Measurements from ENCODE around the gene ILK.
A peak's percentile ranks its signal among the peaks of the same experiment; 100 is the strongest.

Gene ILK

DNA sequence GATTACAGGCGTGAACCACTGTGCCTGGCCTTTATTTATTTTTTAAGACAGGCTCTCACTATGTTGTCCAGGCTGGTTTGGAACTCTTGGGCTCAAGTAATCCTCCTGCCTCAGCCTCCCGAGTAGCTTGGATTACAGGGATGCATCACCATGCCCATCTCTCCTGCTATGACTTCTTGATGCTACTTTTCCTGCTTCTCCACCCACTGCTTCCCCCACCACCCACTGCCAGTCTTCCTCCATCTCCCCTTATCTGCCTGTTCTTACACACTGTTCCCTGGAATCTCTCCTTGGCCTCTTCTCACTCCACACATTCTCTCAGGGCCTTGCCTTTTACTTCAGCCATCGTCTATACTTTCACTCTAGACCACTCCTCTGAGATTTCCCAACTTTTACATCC lies 32.9 kb downstream of the ILK start:
- Histone ChIP-seq H3K4me3 (ENCODE audit: low read length) (no peak overlapping the region), H3K4me1 (ENCODE audit: insufficient read depth, low read length) (no peaks in the 10 kb centered on the region), H3K27ac (ENCODE audit: low read length) (no peak overlapping the region), H3K9ac (ENCODE audit: low read depth, low read length) (no peak overlapping the region), H3K36me3 (ENCODE audit: insufficient read depth, low read depth, low read length) (peaks cover 13% of the 10 kb centered on the region; the same call in 1 of the 2 replicates), H3K27me3 (ENCODE audit: insufficient read depth, low read length) (no peaks in the 10 kb centered on the region), H3K9me3 (ENCODE audit: insufficient read depth, low read depth, low read length) (no peaks in the 10 kb centered on the region)

GRCh38 chr11:6637871-6638270 lies 34.3 kb downstream of the ILK start:
- Histone ChIP-seq H3K27me3 (ENCODE audit: insufficient read depth, low read length) (no peaks in the 10 kb centered on the region), H3K36me3 (ENCODE audit: insufficient read depth, low read depth, low read length) (peaks cover 6% of the 10 kb centered on the region; the same call in 1 of the 2 replicates), H3K4me1 (ENCODE audit: insufficient read depth, low read length) (no peaks in the 10 kb centered on the region), H3K27ac (ENCODE audit: low read length) (no peak overlapping the region), H3K4me3 (ENCODE audit: low read length) (no peak overlapping the region), H3K9ac (ENCODE audit: low read depth, low read length) (no peak overlapping the region), H3K9me3 (ENCODE audit: insufficient read depth, low read depth, low read length) (no peaks in the 10 kb centered on the region)

GRCh38 chr11:6638429-6638828 lies 34.9 kb downstream of the ILK start:
- Histone ChIP-seq H3K9ac (ENCODE audit: low read depth, low read length) (no peak overlapping the region), H3K4me3 (ENCODE audit: low read length) (no peak overlapping the region), H3K9me3 (ENCODE audit: insufficient read depth, low read depth, low read length) (no peaks in the 10 kb centered on the region), H3K36me3 (ENCODE audit: insufficient read depth, low read depth, low read length) (peaks cover 2% of the 10 kb centered on the region; the same call in 1 of the 2 replicates), H3K27ac (ENCODE audit: low read length) (no peak overlapping the region), H3K4me1 (ENCODE audit: insufficient read depth, low read length) (no peaks in the 10 kb centered on the region), H3K27me3 (ENCODE audit: insufficient read depth, low read length) (no peaks in the 10 kb centered on the region)

DNA sequence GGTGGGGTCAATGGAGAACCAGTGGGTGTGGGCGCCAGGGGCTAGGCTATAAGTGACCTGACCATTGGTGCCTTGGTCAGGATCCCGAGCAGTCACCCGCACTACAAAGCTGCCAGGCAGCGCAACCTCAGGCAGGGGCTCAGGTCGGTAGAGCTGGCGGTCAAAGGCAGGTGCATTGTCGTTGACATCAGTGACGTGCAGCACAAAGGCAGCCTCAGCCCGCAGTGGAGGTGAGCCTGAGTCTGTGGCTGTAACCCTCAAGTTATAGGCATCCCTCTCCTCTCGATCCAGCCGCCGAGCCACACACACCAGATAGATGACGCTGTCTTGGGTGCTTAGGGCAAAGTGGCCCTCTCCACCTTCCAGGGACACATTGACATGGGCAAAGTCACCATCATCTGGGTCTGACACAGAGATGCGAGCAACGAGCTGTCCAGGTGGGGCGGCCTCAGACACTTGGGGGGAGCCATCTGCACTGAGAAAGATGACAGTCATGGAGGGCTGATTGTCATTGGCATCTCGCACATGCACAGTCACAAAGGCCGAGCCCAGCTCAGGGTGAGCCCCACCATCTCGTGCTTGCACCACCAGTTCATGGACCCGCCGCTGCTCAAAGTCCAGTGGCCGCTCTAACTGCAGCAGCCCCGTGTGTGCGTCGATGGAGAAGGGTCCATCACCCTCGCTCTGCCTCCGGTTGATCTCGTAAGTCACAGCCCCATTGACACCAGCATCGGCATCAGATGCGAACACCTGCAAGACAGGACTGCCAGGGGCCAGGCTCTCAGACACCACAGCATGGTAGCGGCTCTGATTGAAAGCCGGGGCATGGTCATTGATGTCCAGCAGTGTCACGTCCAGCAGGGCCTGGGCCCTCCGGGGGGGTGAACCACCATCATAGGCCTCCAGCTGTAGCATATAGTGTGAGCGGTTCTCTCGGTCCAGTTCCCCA lies 36.7 kb downstream of the ILK start:
- no peaks in the 10 kb centered on the region for H3K27me3 ChIP-seq (ENCODE audit: insufficient read depth, low read length)
- H3K9me3 ChIP-seq (ENCODE audit: insufficient read depth, low read depth, low read length), result no peaks in the 10 kb centered on the region
- H3K9ac ChIP-seq (ENCODE audit: low read depth, low read length), result no peak overlapping the region
- H3K4me3 ChIP-seq (ENCODE audit: low read length), result no peak overlapping the region
- no peak overlapping the region for H3K27ac ChIP-seq (ENCODE audit: low read length)
- H3K36me3 ChIP-seq (ENCODE audit: insufficient read depth, low read depth, low read length), result no peaks in the 10 kb centered on the region
- H3K4me1 ChIP-seq (ENCODE audit: insufficient read depth, low read length), result no peaks in the 10 kb centered on the region

DNA sequence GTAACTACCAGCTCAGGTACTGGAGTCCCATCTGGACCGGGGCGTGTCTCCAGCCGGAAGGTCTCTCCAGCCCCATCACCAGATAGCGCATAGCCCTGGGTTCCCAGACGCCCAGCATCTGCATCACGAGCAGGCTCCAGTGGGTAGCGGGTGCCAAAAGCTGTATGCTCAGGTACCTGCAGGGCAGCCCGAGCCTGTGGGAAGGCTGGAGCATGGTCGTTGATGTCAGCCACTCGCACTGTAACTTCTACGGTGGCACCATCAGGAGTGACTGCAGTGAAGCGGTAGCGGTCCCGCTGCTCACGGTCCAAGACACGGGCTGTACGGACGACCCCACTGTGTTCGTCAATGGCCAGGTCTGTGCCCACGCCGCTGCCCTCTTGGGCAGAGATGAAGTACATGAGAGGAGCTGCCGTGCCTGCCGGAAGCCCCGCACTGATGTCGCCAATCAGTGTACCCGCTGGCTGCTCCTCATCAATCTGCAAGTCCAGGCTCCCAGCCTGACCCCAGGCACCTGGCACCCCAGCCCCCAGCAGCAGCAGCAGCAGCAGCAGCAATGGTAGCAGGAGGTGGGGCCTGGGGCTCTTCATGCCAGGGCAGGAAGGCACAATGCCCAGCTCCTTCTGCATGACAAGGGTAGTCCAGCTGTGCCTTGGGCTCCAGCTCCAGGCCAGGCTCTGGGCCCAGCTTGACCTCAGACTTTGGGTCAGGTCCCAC lies 37.6 kb downstream of the ILK start:
- Histone ChIP-seq H3K27ac (ENCODE audit: low read length) (no peak overlapping the region), H3K9me3 (ENCODE audit: insufficient read depth, low read depth, low read length) (no peaks in the 10 kb centered on the region), H3K4me1 (ENCODE audit: insufficient read depth, low read length) (no peaks in the 10 kb centered on the region), H3K27me3 (ENCODE audit: insufficient read depth, low read length) (no peaks in the 10 kb centered on the region), H3K4me3 (ENCODE audit: low read length) (no peak overlapping the region), H3K36me3 (ENCODE audit: insufficient read depth, low read depth, low read length) (no peaks in the 10 kb centered on the region), H3K9ac (ENCODE audit: low read depth, low read length) (no peak overlapping the region)

DNA sequence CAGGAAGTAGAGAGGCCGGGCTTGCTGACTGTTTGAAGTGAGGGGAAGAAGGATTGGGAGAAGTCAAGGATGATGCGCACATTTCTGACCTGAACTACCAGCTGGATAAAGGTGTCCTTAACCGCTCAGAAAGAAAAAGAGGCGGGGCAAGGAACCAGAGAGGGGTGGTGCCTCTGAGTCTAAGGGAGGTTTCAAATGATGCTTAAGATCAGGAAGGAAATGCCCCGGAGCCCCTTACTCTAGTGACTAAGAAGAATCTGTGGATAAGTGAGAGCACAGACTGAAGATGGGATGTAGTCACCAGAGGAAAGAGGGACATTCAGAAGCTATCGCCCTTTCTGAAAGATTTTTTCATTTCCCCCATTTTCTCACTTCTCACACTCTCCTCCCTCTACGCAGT lies 39.4 kb downstream of the ILK start:
- H3K27me3 ChIP-seq (ENCODE audit: insufficient read depth, low read length), result no peaks in the 10 kb centered on the region
- no peak overlapping the region for H3K4me3 ChIP-seq (ENCODE audit: low read length)
- no peak overlapping the region for H3K27ac ChIP-seq (ENCODE audit: low read length)
- no peaks in the 10 kb centered on the region for H3K36me3 ChIP-seq (ENCODE audit: insufficient read depth, low read depth, low read length)
- H3K9me3 ChIP-seq (ENCODE audit: insufficient read depth, low read depth, low read length), result no peaks in the 10 kb centered on the region
- H3K4me1 ChIP-seq (ENCODE audit: insufficient read depth, low read length), result no peaks in the 10 kb centered on the region
- no peak overlapping the region for H3K9ac ChIP-seq (ENCODE audit: low read depth, low read length)

DNA sequence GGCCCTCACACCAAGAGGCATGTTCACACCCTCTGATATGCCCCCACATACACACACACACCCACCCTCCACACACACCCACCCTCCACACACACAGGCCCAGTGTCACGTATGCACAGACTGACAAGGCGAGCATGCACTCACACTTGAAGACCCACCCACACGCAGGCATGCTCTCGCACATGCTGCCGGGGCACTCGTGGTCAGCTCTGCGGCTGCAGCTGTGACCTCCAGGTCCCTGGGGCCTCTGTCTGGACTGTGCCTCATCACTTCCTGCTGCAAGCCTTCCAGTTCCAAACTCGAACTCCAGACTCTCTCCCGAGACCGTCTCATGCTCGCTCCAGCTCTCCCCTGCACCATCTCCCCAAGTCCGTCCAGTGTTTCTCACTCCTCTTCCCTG lies 42.5 kb downstream of the ILK start:
- H3K4me1 ChIP-seq (ENCODE audit: insufficient read depth, low read length), result no peaks in the 10 kb centered on the region
- no peak overlapping the region for H3K27ac ChIP-seq (ENCODE audit: low read length)
- no peak overlapping the region for H3K4me3 ChIP-seq (ENCODE audit: low read length)
- no peaks in the 10 kb centered on the region for H3K36me3 ChIP-seq (ENCODE audit: insufficient read depth, low read depth, low read length)
- H3K9ac ChIP-seq (ENCODE audit: low read depth, low read length), result no peak overlapping the region
- no peaks in the 10 kb centered on the region for H3K9me3 ChIP-seq (ENCODE audit: insufficient read depth, low read depth, low read length)
- no peaks in the 10 kb centered on the region for H3K27me3 ChIP-seq (ENCODE audit: insufficient read depth, low read length)

GRCh38 chr11:6646576-6646917 lies 43.0 kb downstream of the ILK start:
- peak overlapping the region; percentile 6; the same call in 1 of the 2 replicates for H3K9ac ChIP-seq (ENCODE audit: low read depth, low read length)
- no peaks in the 10 kb centered on the region for H3K9me3 ChIP-seq (ENCODE audit: insufficient read depth, low read depth, low read length)
- H3K27me3 ChIP-seq (ENCODE audit: insufficient read depth, low read length), result no peaks in the 10 kb centered on the region
- no peaks in the 10 kb centered on the region for H3K36me3 ChIP-seq (ENCODE audit: insufficient read depth, low read depth, low read length)
- no peaks in the 10 kb centered on the region for H3K4me1 ChIP-seq (ENCODE audit: insufficient read depth, low read length)
- no peak overlapping the region for H3K4me3 ChIP-seq (ENCODE audit: low read length)
- H3K27ac ChIP-seq (ENCODE audit: low read length), result no peak overlapping the region

GRCh38 chr11:6646918-6647679 lies 43.5 kb downstream of the ILK start:
- no peak overlapping the region for H3K27ac ChIP-seq (ENCODE audit: low read length)
- H3K9ac ChIP-seq (ENCODE audit: low read depth, low read length), result no peak overlapping the region
- no peaks in the 10 kb centered on the region for H3K9me3 ChIP-seq (ENCODE audit: insufficient read depth, low read depth, low read length)
- H3K27me3 ChIP-seq (ENCODE audit: insufficient read depth, low read length), result no peaks in the 10 kb centered on the region
- no peaks in the 10 kb centered on the region for H3K4me1 ChIP-seq (ENCODE audit: insufficient read depth, low read length)
- no peaks in the 10 kb centered on the region for H3K36me3 ChIP-seq (ENCODE audit: insufficient read depth, low read depth, low read length)
- H3K4me3 ChIP-seq (ENCODE audit: low read length), result no peak overlapping the region

GRCh38 chr11:6647836-6648235 lies 44.3 kb downstream of the ILK start:
- Histone ChIP-seq H3K4me3 (ENCODE audit: low read length) (no peak overlapping the region), H3K4me1 (ENCODE audit: insufficient read depth, low read length) (no peaks in the 10 kb centered on the region), H3K27me3 (ENCODE audit: insufficient read depth, low read length) (0 out of 2 replicates have a peak, but pooled peaks cover 3% of the 10 kb centered on the region), H3K9me3 (ENCODE audit: insufficient read depth, low read depth, low read length) (no peaks in the 10 kb centered on the region), H3K9ac (ENCODE audit: low read depth, low read length) (no peak overlapping the region), H3K27ac (ENCODE audit: low read length) (no peak overlapping the region), H3K36me3 (ENCODE audit: insufficient read depth, low read depth, low read length) (no peaks in the 10 kb centered on the region)

DNA sequence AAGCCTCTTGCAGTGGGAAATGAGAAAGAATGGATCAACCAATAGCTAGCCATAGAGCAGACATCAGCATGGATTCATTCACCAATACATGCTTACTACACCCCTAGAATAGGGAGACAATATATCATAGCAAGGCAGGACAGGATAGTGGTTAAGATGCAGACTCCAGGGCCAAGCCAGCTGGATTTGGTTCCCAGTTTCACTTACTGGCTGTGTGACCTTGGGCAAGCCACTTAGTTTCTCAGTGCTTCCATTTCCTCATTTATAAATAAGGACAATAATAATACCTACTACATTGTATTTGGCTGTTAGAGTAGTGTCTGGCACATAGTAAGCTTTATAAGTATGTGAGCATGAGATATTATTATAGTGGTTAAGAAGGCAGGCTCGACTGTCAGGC lies 44.9 kb downstream of the ILK start:
- H3K27me3 ChIP-seq (ENCODE audit: insufficient read depth, low read length), result 0 out of 2 replicates have a peak, but pooled peaks cover 3% of the 10 kb centered on the region
- H3K4me3 ChIP-seq (ENCODE audit: low read length), result no peak overlapping the region
- H3K4me1 ChIP-seq (ENCODE audit: insufficient read depth, low read length), result no peaks in the 10 kb centered on the region
- no peaks in the 10 kb centered on the region for H3K36me3 ChIP-seq (ENCODE audit: insufficient read depth, low read depth, low read length)
- H3K27ac ChIP-seq (ENCODE audit: low read length), result no peak overlapping the region
- no peak overlapping the region for H3K9ac ChIP-seq (ENCODE audit: low read depth, low read length)
- H3K9me3 ChIP-seq (ENCODE audit: insufficient read depth, low read depth, low read length), result no peaks in the 10 kb centered on the region

Data from iPS-20b (cell line).